Left renal cortex interstitium (tissue), 4 donors: ENCODE results near the gene BCAP31. TPM values are rescaled to one million over a fixed set of nuclear protein-coding genes. Genes with fewer than 3 reads are reported as not detected.

Source experiments
- DNase-seq, 4 donors: peaks; one replicate each; pipeline ENCODE4 v3.0.0-alpha.2; 2013; ENCODE audit warnings: low read depth in 4 of 4, low spot score in 2 of 4, missing footprints in 1 of 4
- polyA plus RNA-seq, 4 donors: library from polyadenylated mRNA; unstranded; fragments of 120-200 nt; gene quantifications; one replicate each; pipeline ENCODE4 v1.2.1, GENCODE V29; 2013; ENCODE audit not compliant: insufficient read length in 4 of 4

The BCAP31 gene
- polyA plus RNA-seq, 4 donors = 181 to 197 (median 188) TPM

DNA sequence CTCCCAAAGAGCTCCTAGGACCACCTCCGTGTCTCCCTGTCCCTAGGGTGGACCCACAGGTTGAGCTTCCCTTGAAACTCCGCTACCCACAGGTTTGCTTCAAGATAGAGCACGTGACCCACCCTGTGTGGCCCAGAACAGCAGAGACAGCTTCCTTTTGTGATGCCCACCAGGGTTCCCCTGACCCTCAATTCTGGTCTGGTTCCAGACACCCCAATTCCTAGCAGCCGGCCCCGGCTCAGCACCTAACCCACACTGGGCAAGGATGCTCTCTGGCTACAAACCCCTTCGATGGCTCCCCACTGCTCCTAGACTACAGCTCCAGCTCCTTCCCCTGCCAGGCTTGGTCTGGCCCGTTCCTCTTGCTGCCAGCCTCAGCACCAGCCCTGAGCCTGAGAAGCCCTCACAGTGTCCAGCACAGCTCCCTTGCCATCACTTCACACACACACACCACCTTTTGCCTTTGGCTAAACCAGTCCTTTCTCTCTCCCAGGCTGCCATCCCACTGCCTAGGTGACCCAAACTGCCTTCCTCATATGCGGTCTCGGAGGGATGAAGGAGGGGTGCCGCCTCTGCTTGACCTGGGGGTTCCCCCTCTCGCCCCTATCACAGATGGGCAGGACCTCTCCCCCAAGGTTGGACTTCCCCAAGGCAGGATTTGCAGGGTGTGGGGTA is 56.8 kb downstream of the BCAP31 start:
- DNase-seq = no peak

DNA sequence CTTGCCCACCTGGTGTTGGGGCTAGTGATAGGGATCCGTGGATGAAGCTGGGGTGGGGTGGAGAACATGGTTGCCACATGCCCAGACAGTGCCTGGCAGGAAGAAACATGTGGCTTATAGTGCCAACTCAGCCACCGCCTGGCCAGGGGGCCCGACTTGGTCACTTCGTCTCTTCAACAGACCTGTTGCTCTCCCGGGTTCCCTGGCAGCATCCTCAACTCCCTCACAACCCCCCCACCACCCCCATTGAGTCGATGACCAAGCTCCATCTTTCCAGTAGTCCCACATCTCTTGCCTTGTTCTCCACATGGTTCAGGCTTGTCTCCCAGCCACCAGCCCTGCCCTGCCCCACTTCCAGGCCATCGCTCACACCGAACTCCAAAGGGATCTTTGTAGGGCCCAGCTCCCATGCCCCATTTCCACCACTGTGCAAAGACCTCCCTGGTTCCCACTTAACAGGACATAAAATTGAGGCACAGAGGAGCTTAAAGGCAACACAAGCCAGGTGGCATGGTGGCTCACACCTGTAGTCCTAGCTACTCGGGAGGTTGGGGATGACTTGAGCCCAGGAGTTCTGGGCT is 58.4 kb downstream of the BCAP31 start:
- DNase-seq = no peak

DNA sequence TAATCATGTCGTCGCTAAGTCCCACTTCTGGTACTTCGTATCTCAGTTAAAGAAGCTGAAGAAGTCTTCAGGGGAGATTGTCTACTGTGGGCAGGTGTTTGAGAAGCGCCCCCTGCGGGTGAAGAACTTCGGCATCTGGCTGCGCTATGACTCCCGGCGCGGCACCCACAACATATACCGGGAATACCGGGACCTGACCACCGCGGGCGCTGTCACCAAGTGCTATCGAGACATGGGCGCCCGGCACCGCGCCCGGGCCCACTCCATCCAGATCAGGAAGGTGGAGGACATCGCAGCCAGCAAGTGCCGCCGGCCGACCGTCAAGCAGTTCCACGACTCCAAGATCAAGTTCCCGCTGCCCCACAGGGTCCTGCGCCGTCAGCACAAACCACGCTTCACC is 61.9 kb downstream of the BCAP31 start:
- DNase-seq = no peak

DNA sequence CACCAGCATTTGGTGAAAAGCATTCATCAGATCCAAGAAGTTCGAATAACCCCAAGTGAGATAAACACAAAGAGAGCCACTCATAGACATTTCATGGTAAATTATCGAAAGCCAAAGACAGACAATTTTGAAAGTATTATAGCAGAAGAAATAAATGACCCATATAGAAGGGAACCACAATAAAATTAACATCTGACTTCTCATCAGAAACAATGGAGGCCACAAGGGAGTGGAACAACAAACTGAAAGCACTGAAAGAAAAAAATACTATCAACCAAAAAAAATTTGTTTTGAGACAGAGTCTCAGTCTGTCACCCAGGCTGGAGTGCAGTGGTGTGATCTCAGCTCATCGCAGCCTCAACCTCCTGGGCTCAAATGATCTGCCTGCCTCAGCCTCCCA is 64.9 kb downstream of the BCAP31 start:
- no peak for DNase-seq

DNA sequence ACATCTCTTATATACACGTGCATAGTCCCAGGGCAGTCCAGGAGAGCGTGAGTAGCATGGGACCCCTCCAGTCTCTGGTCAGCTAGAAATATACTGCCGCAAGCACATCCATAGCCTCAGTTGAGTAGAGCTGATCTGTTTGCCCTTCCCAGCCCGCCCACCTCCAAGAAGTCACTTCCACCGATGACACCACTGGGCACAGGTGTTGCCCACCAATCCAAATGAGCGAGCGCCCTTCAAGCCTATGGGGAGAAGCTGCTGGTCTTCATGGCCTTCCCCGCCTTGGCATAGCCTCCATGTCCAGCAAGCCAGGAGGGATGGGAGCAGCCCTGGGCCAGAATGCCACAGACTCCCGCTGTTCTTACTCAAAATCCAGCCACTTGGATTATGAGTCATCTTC is 67.0 kb downstream of the BCAP31 start:
- no peak for DNase-seq

DNA sequence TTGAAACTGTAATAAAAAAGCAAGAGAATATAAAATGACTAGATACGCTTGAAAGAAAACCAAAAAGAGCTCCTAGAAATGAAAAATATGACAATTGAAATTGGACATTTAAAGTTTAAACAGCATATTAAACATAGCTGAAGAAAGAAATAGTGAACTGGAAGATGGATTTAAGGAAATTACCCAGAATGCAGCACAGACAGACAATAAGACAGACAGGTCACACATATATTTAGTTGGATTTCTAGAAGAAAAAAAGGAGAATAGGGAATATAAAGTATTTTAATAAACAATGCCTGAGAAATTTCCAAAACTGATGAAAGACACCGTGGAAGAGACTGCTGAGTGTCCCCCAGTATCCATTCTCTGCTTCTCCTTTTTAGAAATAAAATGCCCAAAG is 70.6 kb downstream of the BCAP31 start:
- no peak for DNase-seq

DNA sequence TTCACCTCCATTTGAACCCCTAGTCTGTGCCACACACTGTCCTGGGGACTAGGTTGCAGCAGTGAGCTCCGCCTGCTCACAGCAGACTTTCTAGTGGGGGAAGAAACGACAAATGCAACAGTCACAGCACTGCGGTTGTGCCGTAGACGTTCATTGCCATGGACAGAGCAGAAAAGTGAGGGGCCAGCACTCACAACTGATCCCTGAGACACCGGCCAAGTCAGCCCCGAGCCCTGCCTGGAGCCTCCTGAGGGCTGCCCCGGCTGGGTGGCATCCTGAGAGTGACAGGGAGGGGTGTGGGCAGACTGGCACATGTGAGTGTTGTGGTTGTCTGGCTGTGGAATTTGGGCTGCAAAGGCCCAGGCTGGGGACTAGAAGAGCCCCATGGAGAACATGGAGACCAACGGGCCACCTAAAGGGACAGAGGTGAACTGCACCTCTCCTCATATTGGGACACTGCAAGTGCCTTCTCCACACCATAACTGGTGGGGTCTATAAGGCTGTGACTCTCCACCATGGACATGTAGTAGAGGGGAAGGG is 72.6 kb downstream of the BCAP31 start:
- no peak for DNase-seq

DNA sequence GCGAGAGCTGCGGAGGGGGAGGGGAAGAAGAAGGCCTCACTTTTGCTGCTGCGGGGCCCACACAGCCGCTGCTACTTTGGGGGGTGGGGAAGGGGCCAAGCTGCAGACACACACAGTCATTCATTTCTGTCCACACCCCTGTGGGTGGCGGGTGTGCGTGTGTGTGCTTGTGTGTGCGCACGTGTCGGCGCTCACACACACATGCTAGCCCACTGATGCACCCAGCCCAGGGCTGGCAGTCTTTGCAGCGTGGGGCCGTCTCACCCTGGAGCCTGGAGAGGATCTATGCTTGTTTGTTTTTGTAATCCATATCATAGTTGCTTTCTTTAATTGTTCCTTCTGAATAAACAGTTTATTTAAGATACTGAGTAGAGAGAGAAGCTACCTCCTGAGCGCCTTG is 73.2 kb downstream of the BCAP31 start:
- no peak for DNase-seq

Other genes starting within 250 kb of the BCAP31 start
- 100 to 1,000 TPM; 170 to 201 (median 195) TPM for gene BGN, start 229.4 kb downstream of the BCAP31 start, polyA plus RNA-seq
- gene ATP2B3, start 206.7 kb downstream of the BCAP31 start, polyA plus RNA-seq = under 1 TPM; 0.17 to 0.35 (median 0.33) TPM
- 10 to 100 TPM; 15.4 to 24.1 (median 19.0) TPM for gene CCNQ, start 125.2 kb downstream of the BCAP31 start, polyA plus RNA-seq
- 10 to 100 TPM; 53.6 to 63.9 (median 57.1) TPM for gene DUSP9, start 77.2 kb downstream of the BCAP31 start, polyA plus RNA-seq
- 10 to 100 TPM in 2 of 4 donors, 1 to 10 TPM in 2; 6.5 to 13.3 (median 8.9) TPM for gene PNCK, start 50.6 kb downstream of the BCAP31 start, polyA plus RNA-seq
- 10 to 100 TPM; 44.6 to 65.3 (median 54.8) TPM for gene SLC6A8, start 36.5 kb downstream of the BCAP31 start, polyA plus RNA-seq
- gene ABCD1, start 469 bp upstream of the BCAP31 start, polyA plus RNA-seq = 1 to 10 TPM; 7.8 to 9.8 (median 8.8) TPM
- gene PLXNB3, start 39.9 kb upstream of the BCAP31 start, polyA plus RNA-seq = 1 to 10 TPM; 1.3 to 2.1 (median 1.7) TPM
- 1 to 10 TPM; 1.3 to 2.5 (median 1.7) TPM for gene SRPK3, start 56.7 kb upstream of the BCAP31 start, polyA plus RNA-seq
- gene IDH3G, start 70.0 kb upstream of the BCAP31 start, polyA plus RNA-seq = 10 to 100 TPM; 84.2 to 97.6 (median 87.5) TPM
- gene SSR4, start 70.3 kb upstream of the BCAP31 start, polyA plus RNA-seq = 100 to 1,000 TPM; 145 to 197 (median 152) TPM
- gene PDZD4, start 106.2 kb upstream of the BCAP31 start, polyA plus RNA-seq = 10 to 100 TPM in 2 of 4 donors, 1 to 10 TPM in 2; 7.7 to 11.5 (median 10.1) TPM
- 10 to 100 TPM; 44.5 to 68.5 (median 54.5) TPM for gene L1CAM, start 161.8 kb upstream of the BCAP31 start, polyA plus RNA-seq
- 1 to 10 TPM; 1.1 to 4.7 (median 3.3) TPM for gene AVPR2, start 180.3 kb upstream of the BCAP31 start, polyA plus RNA-seq
- gene ARHGAP4, start 201.9 kb upstream of the BCAP31 start, polyA plus RNA-seq = 10 to 100 TPM; 19.0 to 48.5 (median 36.0) TPM
- 10 to 100 TPM; 50.5 to 80.7 (median 76.8) TPM for gene NAA10, start 210.7 kb upstream of the BCAP31 start, polyA plus RNA-seq
- 10 to 100 TPM; 19.4 to 24.3 (median 21.5) TPM for gene RENBP, start 220.3 kb upstream of the BCAP31 start, polyA plus RNA-seq
- gene HCFC1, start 247.4 kb upstream of the BCAP31 start, polyA plus RNA-seq = 10 to 100 TPM; 31.9 to 59.3 (median 45.1) TPM
- gene TMEM187, start 248.4 kb upstream of the BCAP31 start, polyA plus RNA-seq = 10 to 100 TPM in 1 of 4 donors, 1 to 10 TPM in 3; 5.9 to 10.9 (median 8.0) TPM